HepG2 (cell line): Measurements from ENCODE around the gene ZNF513. TPM values are rescaled to one million over a fixed set of nuclear protein-coding genes. Genes with fewer than 3 reads are reported as not detected.
A peak's percentile ranks its signal among the peaks of the same experiment; 100 is the strongest.

Source experiments
- DR1 ChIP-seq: sonication (generic); formaldehyde crosslinking; IDR thresholded peaks from 2 replicates; pipeline ENCODE4 v1.8.0; 2021; ENCODE audit warnings: mild to moderate bottlenecking, missing genetic modification reagents, inconsistent platforms
- HMG20A ChIP-seq: IDR thresholded peaks from 2 replicates; pipeline ENCODE4 v1.6.1; 2016; ENCODE audit warnings: borderline replicate concordance
- HNRNPL ChIP-seq: fragments of 200-400 bp; formaldehyde crosslinking; IDR thresholded peaks from 2 replicates; pipeline ENCODE4 v1.6.1; 2017; ENCODE audit warnings: mild to moderate bottlenecking, low read depth, low read length
- HOXA9 ChIP-seq: sonication (generic); formaldehyde crosslinking; IDR thresholded peaks from 2 replicates; pipeline ENCODE4 v1.8.1; 2022; ENCODE audit warnings: missing genetic modification reagents, mild to moderate bottlenecking, moderate library complexity, borderline replicate concordance
- IKZF4 ChIP-seq: sonication (generic); formaldehyde crosslinking; IDR thresholded peaks from 2 replicates; pipeline ENCODE4 v1.5.1; 2020; ENCODE audit warnings: borderline replicate concordance, mild to moderate bottlenecking, low read depth, missing genetic modification reagents; ENCODE audit errors: not compliant biosample characterization
- NFYC ChIP-seq: IDR thresholded peaks from 2 replicates; pipeline ENCODE4 v1.6.1; 2016; ENCODE audit warnings: missing genetic modification reagents, missing compliant biosample characterization
- NR0B2 ChIP-seq: sonication (generic); formaldehyde crosslinking; IDR thresholded peaks from 2 replicates; pipeline ENCODE4 v1.4.0; 2020; ENCODE audit warnings: mild to moderate bottlenecking, missing genetic modification reagents
- PHF21A ChIP-seq: sonication (generic); formaldehyde crosslinking; IDR thresholded peaks from 2 replicates; pipeline ENCODE4 v1.5.0; 2020; ENCODE audit warnings: mild to moderate bottlenecking, missing genetic modification reagents
- RFX3 ChIP-seq: IDR thresholded peaks from 2 replicates; pipeline ENCODE4 v1.6.1; 2016; ENCODE audit warnings: missing biosample characterization, missing genetic modification reagents
- SAFB2 ChIP-seq: sonication (generic); formaldehyde crosslinking; IDR thresholded peaks from 2 replicates; pipeline ENCODE4 v1.5.1; 2020; ENCODE audit warnings: missing genetic modification reagents, low read depth, mild to moderate bottlenecking, borderline replicate concordance
- SKI ChIP-seq: fragments of 450-650 bp; IDR thresholded peaks from one replicate; pipeline ENCODE4 v1.6.1; 2018; ENCODE audit warnings: mild to moderate bottlenecking; ENCODE audit not compliant: partially characterized antibody
- SKIL ChIP-seq: sonication (generic); formaldehyde crosslinking; IDR thresholded peaks from 2 replicates; pipeline ENCODE4 v1.8.0; 2022; ENCODE audit warnings: missing genetic modification reagents, mild to moderate bottlenecking, moderate library complexity, borderline replicate concordance
- SYNCRIP ChIP-seq: fragments of 200-400 bp; formaldehyde crosslinking; IDR thresholded peaks from 2 replicates; pipeline ENCODE4 v1.6.1; 2018; ENCODE audit warnings: mild to moderate bottlenecking, low read depth, low read length; ENCODE audit not compliant: insufficient read depth
- ZBTB1 ChIP-seq: sonication (generic); formaldehyde crosslinking; IDR thresholded peaks from 2 replicates; pipeline ENCODE4 v1.4.0; 2020; ENCODE audit warnings: missing genetic modification reagents, borderline replicate concordance
- ZBTB26 ChIP-seq: IDR thresholded peaks from 2 replicates; pipeline ENCODE4 v1.6.1; 2016; ENCODE audit warnings: missing compliant biosample characterization, missing genetic modification reagents, borderline replicate concordance
- ZC3H4 ChIP-seq: sonication (generic); formaldehyde crosslinking; IDR thresholded peaks from 2 replicates; pipeline ENCODE4 v1.4.0; 2020; ENCODE audit warnings: missing genetic modification reagents, borderline replicate concordance
- ZFP90 ChIP-seq: sonication (generic); formaldehyde crosslinking; IDR thresholded peaks from 2 replicates; pipeline ENCODE4 v1.8.0; 2022; ENCODE audit warnings: missing genetic modification reagents, mild to moderate bottlenecking, inconsistent platforms, borderline replicate concordance
- ZNF335 ChIP-seq: sonication (generic); formaldehyde crosslinking; IDR thresholded peaks from 2 replicates; pipeline ENCODE4 v1.4.0; 2020; ENCODE audit warnings: missing genetic modification reagents
- ZNF432 ChIP-seq: sonication (generic); formaldehyde crosslinking; IDR thresholded peaks from 2 replicates; pipeline ENCODE4 v1.5.0; 2020; ENCODE audit warnings: missing genetic modification reagents, mild to moderate bottlenecking, borderline replicate concordance
- ZXDC ChIP-seq: sonication (generic); formaldehyde crosslinking; IDR thresholded peaks from 2 replicates; pipeline ENCODE4 v1.5.0; 2020; ENCODE audit warnings: mild to moderate bottlenecking, missing genetic modification reagents
- polyA plus RNA-seq, 8 experiments: library from polyadenylated mRNA; depleted of rRNA in 3 of 8; stranded (reverse) in 7 of 8; unstranded in 1 of 8; fragments of >200 nt; fragmentation: Illumina TruSeq in 4 of 8; extraction: Trizol in 4 of 8; gene quantifications; 2 replicates each; pipeline versions ENCODE4 v1.2.1 to v1.2.3, GENCODE V29; 2011 to 2016; ENCODE audit warnings: low read depth in 4 of 8, missing spikeins in 1 of 8, mixed read lengths in 1 of 8; ENCODE audit not compliant: insufficient read depth in 1 of 8
- total RNA-seq, 5 experiments: library from RNA; depleted of rRNA; stranded (reverse); fragments of >200 nt; fragmentation: Illumina TruSeq; extraction: Trizol; gene quantifications; 2 replicates each; pipeline ENCODE4 v1.2.3, GENCODE V29; 2016; ENCODE audit warnings: low read depth in 1 of 5
- TF ChIP-seq, protein P1 (sequence below): sonication (generic); formaldehyde crosslinking; IDR thresholded peaks from 2 replicates; pipeline ENCODE4 v1.5.0; 2020; ENCODE audit warnings: missing genetic modification reagents

ZNF513 gene
- total and polyA plus RNA-seq, 2 of the 13 experiments (the other 11 are each of a cell fraction or from before 2014, with no cell fraction given), result 4.9 to 6.3 TPM

DNA sequence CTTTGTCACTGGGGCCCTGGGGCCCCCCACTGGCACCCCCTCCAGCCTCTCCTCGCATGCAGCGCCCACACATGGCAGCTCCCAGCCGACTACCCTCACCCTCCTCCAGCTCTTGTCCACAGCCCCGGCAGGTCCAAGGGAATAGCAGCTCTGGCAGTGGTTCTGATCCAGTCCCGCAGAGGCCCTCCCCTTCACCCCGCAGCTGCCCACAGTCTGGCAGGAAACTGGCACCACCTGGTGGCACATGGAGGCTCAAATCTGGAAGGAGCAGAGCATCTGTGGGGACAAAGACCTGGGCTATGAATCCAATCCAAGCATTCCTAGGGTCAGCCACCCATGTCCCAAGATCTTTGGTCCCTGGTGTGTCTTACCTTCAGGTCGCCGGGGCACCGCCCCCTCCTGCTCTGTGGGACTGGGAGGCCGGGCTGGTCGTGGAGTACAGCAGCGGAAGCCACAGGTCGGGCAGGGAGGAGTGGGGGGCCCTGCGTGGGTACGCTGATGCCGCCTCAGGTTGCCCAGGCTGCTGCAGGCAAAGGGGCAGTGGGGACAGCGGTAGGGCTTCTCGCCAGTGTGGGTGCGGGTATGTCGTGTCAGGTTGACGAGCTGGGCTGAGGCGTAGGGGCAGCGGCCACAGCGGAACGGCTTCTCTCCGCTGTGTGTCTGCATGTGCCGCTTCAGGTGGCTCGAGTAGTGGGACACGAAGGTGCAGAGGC lies 2.3 kb downstream of the ZNF513 start (continued):
- TF ChIP-seq, protein P1, sequence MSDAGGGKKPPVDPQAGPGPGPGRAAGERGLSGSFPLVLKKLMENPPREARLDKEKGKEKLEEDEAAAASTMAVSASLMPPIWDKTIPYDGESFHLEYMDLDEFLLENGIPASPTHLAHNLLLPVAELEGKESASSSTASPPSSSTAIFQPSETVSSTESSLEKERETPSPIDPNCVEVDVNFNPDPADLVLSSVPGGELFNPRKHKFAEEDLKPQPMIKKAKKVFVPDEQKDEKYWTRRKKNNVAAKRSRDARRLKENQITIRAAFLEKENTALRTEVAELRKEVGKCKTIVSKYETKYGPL, result no peak
- TF ChIP-seq ZBTB1 (CRISPR knock-in tag) (no peak), NR0B2 (CRISPR knock-in tag) (peak; percentile 62; the same call in 1 of the 2 replicates), ZC3H4 (CRISPR knock-in tag) (no peak), SAFB2 (CRISPR knock-in tag) (no peak), RFX3 (CRISPR knock-in tag) (no peak), HNRNPL (peak; percentile 90; the same call in 1 of the 2 replicates), ZFP90 (CRISPR knock-in tag) (no peak), ZNF432 (CRISPR knock-in tag) (no peak), SYNCRIP (no peak), ZBTB26 (CRISPR knock-in tag) (no peak), PHF21A (no peak), ZXDC (CRISPR knock-in tag) (no peak), HOXA9 (CRISPR knock-in tag) (no peak), NFYC (CRISPR knock-in tag) (no peak), HMG20A (CRISPR knock-in tag) (no peak), SKIL (CRISPR knock-in tag) (no peak), IKZF4 (CRISPR knock-in tag) (no peak), SKI (no peak), ZNF335 (no peak), DR1 (CRISPR knock-in tag) (0 out of 2 replicates have a peak, but pooled peaks have one; percentile 18)
